Left ventricle myocardium inferior (tissue), 1 donor: ENCODE measurements around the gene B3GNT3. TPM values are rescaled to one million over a fixed set of nuclear protein-coding genes. Genes with fewer than 3 reads are reported as not detected.

ENCODE experiments used
- DNase-seq: peaks from one replicate; pipeline ENCODE4 v3.0.0-alpha.2; 2020
- H3K27ac ChIP-seq: fragments of 200-600 bp; replicated peaks from 2 replicates; pipeline ENCODE4 v1.8.0; 2021
- H3K27me3 ChIP-seq: fragments of 200-600 bp; 2 replicates; pipeline ENCODE4 v1.8.0; 2021; ENCODE audit warnings: low read depth
- H3K36me3 ChIP-seq: fragments of 200-600 bp; 2 replicates; pipeline ENCODE4 v1.8.0; 2021
- H3K4me1 ChIP-seq: fragments of 200-600 bp; 2 replicates; pipeline ENCODE4 v1.8.0; 2021
- H3K4me3 ChIP-seq: fragments of 200-600 bp; 2 replicates; pipeline ENCODE4 v1.8.0; 2021; ENCODE audit warnings: mild to moderate bottlenecking, moderate library complexity
- H3K9me3 ChIP-seq: fragments of 200-600 bp; replicated peaks from 2 replicates; pipeline ENCODE4 v1.8.0; 2021
- intact Hi-C: fragments of 100-400 bp; cut with micrococcal nuclease; formaldehyde crosslinking; loops from one replicate; pipeline ENCODE4 v1.11.0; 2022
- total RNA-seq: library from RNA; stranded (reverse); fragmentation: NEBNext Ultra II Directional; extraction: Animal tissue kit (Norgen Biotek cat#: 25700); gene quantifications from one replicate; pipeline ENCODE4 v1.2.1, GENCODE V29; 2021
- TF ChIP-seq, protein P1 (sequence below): fragments of 200-600 bp; IDR thresholded peaks from 2 replicates; pipeline ENCODE4 v1.8.0; 2021; ENCODE audit warnings: antibody characterized with exemption, mild to moderate bottlenecking, borderline replicate concordance
- donor health status: DM: no; HTN: yes; CAD: no; lungs with severe emphysema.

The B3GNT3 gene
- total RNA-seq, 1 donor from 2014 or later = not detected

DNA sequence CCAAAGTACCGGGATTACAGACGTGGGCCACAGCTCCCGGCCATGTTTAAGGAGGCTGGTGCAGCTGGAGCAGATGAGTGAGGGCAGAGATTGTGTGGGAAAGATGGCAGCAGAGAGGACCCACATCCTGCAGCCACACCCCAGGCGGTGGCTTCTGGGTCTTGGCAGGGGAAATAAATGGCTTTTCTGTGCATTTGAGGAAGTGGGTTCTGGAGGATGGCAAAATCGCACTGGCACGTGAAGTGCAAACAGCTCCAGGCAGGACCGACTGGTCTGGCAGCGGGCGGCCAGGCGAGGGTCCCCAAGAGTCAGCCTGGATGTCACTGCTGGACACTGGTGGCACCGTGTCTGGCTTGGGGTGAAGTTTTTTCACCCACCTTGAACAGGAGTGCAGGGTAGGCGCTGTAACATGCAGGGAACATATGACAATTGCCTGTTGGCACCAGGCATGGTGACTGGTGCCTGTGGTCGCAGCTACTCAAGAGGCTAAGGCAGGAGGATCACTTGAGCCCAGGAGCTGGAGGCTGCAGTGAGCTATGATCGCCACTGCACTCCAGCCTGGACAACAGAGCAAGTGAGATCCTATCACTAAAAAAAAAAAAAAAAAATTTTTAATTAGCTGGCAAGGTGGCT, 8.4 kb downstream of the B3GNT3 start:
- DNase-seq = no peak

DNA sequence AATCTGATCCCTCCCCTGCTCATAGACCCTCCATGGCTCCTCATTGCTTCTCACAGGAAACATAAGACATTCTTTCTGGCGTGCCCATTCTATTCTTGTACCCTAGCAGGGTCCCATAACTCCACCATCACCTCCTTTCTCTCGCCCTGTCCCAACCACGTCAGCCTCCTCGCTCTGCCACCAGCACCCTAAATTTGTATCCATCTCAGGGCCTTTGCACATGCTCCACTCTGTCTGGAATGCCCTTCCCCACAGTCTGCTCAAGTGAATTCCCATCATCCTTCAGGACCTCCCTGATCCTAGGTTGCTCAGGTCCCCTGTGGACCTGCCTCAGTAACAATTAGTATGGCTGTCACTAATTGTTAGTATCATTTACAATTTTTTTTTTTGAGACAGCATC, 10.5 kb downstream of the B3GNT3 start:
- TF ChIP-seq, protein P1, sequence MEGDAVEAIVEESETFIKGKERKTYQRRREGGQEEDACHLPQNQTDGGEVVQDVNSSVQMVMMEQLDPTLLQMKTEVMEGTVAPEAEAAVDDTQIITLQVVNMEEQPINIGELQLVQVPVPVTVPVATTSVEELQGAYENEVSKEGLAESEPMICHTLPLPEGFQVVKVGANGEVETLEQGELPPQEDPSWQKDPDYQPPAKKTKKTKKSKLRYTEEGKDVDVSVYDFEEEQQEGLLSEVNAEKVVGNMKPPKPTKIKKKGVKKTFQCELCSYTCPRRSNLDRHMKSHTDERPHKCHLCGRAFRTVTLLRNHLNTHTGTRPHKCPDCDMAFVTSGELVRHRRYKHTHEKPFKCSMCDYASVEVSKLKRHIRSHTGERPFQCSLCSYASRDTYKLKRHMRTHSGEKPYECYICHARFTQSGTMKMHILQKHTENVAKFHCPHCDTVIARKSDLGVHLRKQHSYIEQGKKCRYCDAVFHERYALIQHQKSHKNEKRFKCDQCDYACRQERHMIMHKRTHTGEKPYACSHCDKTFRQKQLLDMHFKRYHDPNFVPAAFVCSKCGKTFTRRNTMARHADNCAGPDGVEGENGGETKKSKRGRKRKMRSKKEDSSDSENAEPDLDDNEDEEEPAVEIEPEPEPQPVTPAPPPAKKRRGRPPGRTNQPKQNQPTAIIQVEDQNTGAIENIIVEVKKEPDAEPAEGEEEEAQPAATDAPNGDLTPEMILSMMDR = no peak
- intact Hi-C loops = no loop called here
- Histone ChIP-seq H3K4me3 (no peak overlapping the region), H3K4me1 (no peaks in the 10 kb centered on the region), H3K9me3 (no peaks in the 10 kb centered on the region), H3K36me3 (no peaks in the 10 kb centered on the region), H3K27ac (no peak overlapping the region), H3K27me3 (peaks cover 89% of the 10 kb centered on the region)
- DNase-seq = no peak

More for the DNA sequence above, 8.4 kb downstream of the B3GNT3 start:
- TF ChIP-seq, protein P1 = no peak
- intact Hi-C loops = no loop called here
- Histone ChIP-seq H3K27ac (no peak overlapping the region), H3K27me3 (peaks cover 89% of the 10 kb centered on the region), H3K4me3 (no peak overlapping the region), H3K36me3 (no peaks in the 10 kb centered on the region), H3K9me3 (no peaks in the 10 kb centered on the region), H3K4me1 (no peaks in the 10 kb centered on the region)

DNA sequence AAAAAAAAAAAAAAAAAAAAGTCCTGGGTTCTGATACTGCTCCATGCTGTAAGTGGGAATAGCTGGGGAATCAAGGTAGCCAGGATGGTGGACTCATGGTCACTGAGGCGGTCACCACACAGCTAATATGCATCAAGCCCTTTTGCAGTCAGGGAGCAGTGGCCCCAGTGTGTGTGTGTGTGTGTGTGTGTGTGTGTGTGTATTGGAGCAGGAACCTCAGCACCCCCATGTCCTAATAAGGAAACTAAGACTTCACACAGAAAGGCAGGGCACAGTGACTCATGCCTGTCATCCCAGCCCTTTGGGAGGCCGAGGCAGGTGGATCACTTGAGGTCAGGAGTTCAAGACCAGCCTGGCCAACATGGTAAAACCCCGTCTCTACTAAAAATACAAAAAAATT, 12.0 kb downstream of the B3GNT3 start:
- intact Hi-C loops = no loop called here
- TF ChIP-seq, protein P1 = no peak
- no peaks in the 10 kb centered on the region for H3K36me3 ChIP-seq
- peaks cover 9% of the 10 kb centered on the region for H3K9me3 ChIP-seq
- H3K27me3 ChIP-seq = peaks cover 88% of the 10 kb centered on the region
- H3K4me1 ChIP-seq = no peaks in the 10 kb centered on the region
- no peak overlapping the region for H3K27ac ChIP-seq
- DNase-seq = no peak
- no peak overlapping the region for H3K4me3 ChIP-seq

DNA sequence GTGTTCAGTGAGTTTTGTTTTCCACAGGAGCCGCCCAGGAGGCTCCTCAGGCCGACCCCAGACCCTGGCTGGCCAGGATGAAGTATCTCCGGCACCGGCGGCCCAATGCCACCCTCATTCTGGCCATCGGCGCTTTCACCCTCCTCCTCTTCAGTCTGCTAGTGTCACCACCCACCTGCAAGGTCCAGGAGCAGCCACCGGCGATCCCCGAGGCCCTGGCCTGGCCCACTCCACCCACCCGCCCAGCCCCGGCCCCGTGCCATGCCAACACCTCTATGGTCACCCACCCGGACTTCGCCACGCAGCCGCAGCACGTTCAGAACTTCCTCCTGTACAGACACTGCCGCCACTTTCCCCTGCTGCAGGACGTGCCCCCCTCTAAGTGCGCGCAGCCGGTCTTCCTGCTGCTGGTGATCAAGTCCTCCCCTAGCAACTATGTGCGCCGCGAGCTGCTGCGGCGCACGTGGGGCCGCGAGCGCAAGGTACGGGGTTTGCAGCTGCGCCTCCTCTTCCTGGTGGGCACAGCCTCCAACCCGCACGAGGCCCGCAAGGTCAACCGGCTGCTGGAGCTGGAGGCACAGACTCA, 12.9 kb downstream of the B3GNT3 start:
- H3K9me3 ChIP-seq = peaks cover 9% of the 10 kb centered on the region
- H3K27me3 ChIP-seq = peaks cover 88% of the 10 kb centered on the region
- intact Hi-C loops = no loop called here
- TF ChIP-seq, protein P1 = no peak
- no peak overlapping the region for H3K27ac ChIP-seq
- DNase-seq = no peak
- no peaks in the 10 kb centered on the region for H3K4me1 ChIP-seq
- no peaks in the 10 kb centered on the region for H3K36me3 ChIP-seq
- H3K4me3 ChIP-seq = no peak overlapping the region

DNA sequence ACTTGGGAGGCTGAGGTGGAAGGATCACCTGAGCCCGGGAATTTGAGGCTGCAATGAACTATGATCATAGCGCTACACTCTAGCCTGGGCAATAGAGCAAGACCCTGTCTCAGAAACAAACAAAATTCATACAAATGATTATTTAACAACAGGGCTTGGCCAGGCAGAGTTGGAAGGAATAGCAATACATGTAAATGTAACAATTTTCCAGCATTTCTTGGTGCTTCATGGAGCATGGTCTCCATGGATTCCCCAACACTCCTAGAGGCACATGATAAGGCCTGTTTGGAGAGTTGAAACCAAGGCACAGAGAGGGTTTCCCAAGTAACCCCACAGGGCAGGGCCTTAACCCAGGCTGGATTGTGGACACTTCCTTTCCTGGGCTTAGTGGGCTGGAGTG, 16.2 kb downstream of the B3GNT3 start:
- Histone ChIP-seq H3K27me3 (peaks cover 96% of the 10 kb centered on the region), H3K4me1 (no peaks in the 10 kb centered on the region), H3K4me3 (no peak overlapping the region), H3K27ac (no peak overlapping the region), H3K9me3 (peaks cover 9% of the 10 kb centered on the region), H3K36me3 (no peaks in the 10 kb centered on the region)
- intact Hi-C loops = no loop called here
- TF ChIP-seq, protein P1 = no peak
- DNase-seq = no peak
